CD4-positive, alpha-beta T cell (primary cell): Measurements from ENCODE around the gene PTPRD. TPM values are rescaled to one million over a fixed set of nuclear protein-coding genes. Genes with fewer than 3 reads are reported as not detected.

ENCODE experiments used
- ATAC-seq: fragments of 200-7000 bp; cut with Tn5 transposase; one replicate; pipeline ENCODE4 v1.10.0; 2022; ENCODE audit warnings: mild to moderate bottlenecking; ENCODE audit not compliant: poor library complexity
- CTCF ChIA-PET: fragments of 350-600 bp; sonication (Branson Sonifier 250); formaldehyde crosslinking; loops from one replicate; lab custom pipeline; 2021; ENCODE audit warnings: antibody characterized with exemption, inconsistent platforms; lab: Charles Lee
- POLR2A ChIA-PET: fragments of 350-600 bp; sonication (Branson Sonifier 250); formaldehyde crosslinking; loops from one replicate; lab custom pipeline; 2021; ENCODE audit warnings: antibody characterized with exemption, inconsistent platforms; lab: Charles Lee
- DNase-seq, 14 experiments: peaks; one replicate each; pipeline ENCODE4 v3.0.0-alpha.2; 2013 to 2020; ENCODE audit warnings: mixed read lengths in 2 of 14
- H3K27ac ChIP-seq, 2 donors: one replicate each; pipeline versions ENCODE4 v1.5.1 to v1.7.0; 2013; ENCODE audit warnings: low read length in 2 of 2, low read depth in 1 of 2, mild to moderate bottlenecking in 1 of 2
- H3K27me3 ChIP-seq, 2 experiments: 1 replicate in 1 of 2; 2 replicates in 1 of 2; pipeline versions ENCODE4 v1.6.1 to v1.7.0; 2013; ENCODE audit warnings: low read length in 2 of 2, control low read depth in 1 of 2, mild to moderate bottlenecking in 1 of 2, moderate library complexity in 1 of 2; ENCODE audit not compliant: insufficient read depth in 2 of 2, control insufficient read depth in 1 of 2
- H3K36me3 ChIP-seq: one replicate; pipeline ENCODE4 v1.6.1; 2013; ENCODE audit warnings: low read length, control low read depth; ENCODE audit not compliant: insufficient read depth
- H3K4me1 ChIP-seq: one replicate; pipeline ENCODE4 v1.6.1; 2013; ENCODE audit warnings: low read length, control low read depth; ENCODE audit not compliant: insufficient read depth
- H3K4me3 ChIP-seq: one replicate; pipeline ENCODE4 v1.5.1; 2013; ENCODE audit warnings: mild to moderate bottlenecking, low read length, moderate library complexity
- H3K9me3 ChIP-seq, 2 experiments: 1 replicate in 1 of 2; 2 replicates in 1 of 2; pipeline versions ENCODE4 v1.6.1 to v1.7.0; 2013; ENCODE audit warnings: low read length in 2 of 2, mild to moderate bottlenecking in 2 of 2, control low read depth in 1 of 2, moderate library complexity in 1 of 2; ENCODE audit not compliant: control insufficient read depth in 1 of 2, insufficient read depth in 1 of 2
- H3K27ac Mint-ChIP-seq: one replicate; pipeline ENCODE4 v1.8.0; 2020; ENCODE audit warnings: mixed read lengths
- H3K27me3 Mint-ChIP-seq: one replicate; pipeline ENCODE4 v1.8.0; 2021; ENCODE audit warnings: mixed read lengths
- H3K36me3 Mint-ChIP-seq: one replicate; pipeline ENCODE4 v1.8.0; 2021; ENCODE audit warnings: low read depth, mixed read lengths
- H3K4me1 Mint-ChIP-seq: one replicate; pipeline ENCODE4 v1.8.0; 2021; ENCODE audit warnings: low read depth, mixed read lengths
- H3K4me3 Mint-ChIP-seq: one replicate; pipeline ENCODE4 v1.8.0; 2020; ENCODE audit warnings: mild to moderate bottlenecking, mixed read lengths
- H3K9me3 Mint-ChIP-seq: one replicate; pipeline ENCODE4 v1.8.0; 2020; ENCODE audit warnings: mixed read lengths
- CTCF ChIP-seq: fragments of 200-600 bp; IDR thresholded peaks from one replicate; pipeline ENCODE4 v1.8.0; 2022; ENCODE audit warnings: antibody characterized with exemption, mild to moderate bottlenecking
- intact Hi-C, 2 experiments: fragments of 100-400 bp; cut with DNase I in 1 of 2; cut with micrococcal nuclease in 1 of 2; formaldehyde crosslinking; loops; one replicate each; pipeline versions ENCODE4 v1.15.1 to v1.9.0; 2023 to 2025; cut with DNase I, micrococcal nuclease
- total RNA-seq, 174 experiments: library from RNA in 2 of 174; stranded (reverse) in 2 of 174; gene quantifications; one replicate each; pipeline ENCODE4 v1.2.3 and lab custom pipeline; 2021 to 2026

PTPRD gene
- total RNA-seq, 2 experiments from 2014 or later: not detected

- ChIA-PET CTCF (no interaction called here), POLR2A (no interaction called here)
- Mint-ChIP-seq H3K9me3 (no peaks in the 10 kb centered on the region), H3K36me3 (no peaks in the 10 kb centered on the region), H3K4me1 (no peaks in the 10 kb centered on the region), H3K27ac (no peak overlapping the region), H3K27me3 (no peaks in the 10 kb centered on the region), H3K4me3 (no peak overlapping the region)
- intact Hi-C loops: no loop called here
- DNase-seq (no peak), ATAC-seq (no peak)
- Histone ChIP-seq H3K27ac (no peak overlapping the region), H3K4me1 (no peaks in the 10 kb centered on the region), H3K9me3 (no peaks in the 10 kb centered on the region), H3K36me3 (no peaks in the 10 kb centered on the region), H3K4me3 (no peak overlapping the region), H3K27me3 (no peaks in the 10 kb centered on the region)
- TF ChIP-seq CTCF: no peak
Observed at GRCh38 chr9:8679371-8679822, 1933.4 kb downstream of the PTPRD start.

- CTCF ChIA-PET: no interaction called here
- H3K36me3 ChIP-seq: no peaks in the 10 kb centered on the region
- Mint-ChIP-seq H3K27me3 (no peaks in the 10 kb centered on the region), H3K36me3 (no peaks in the 10 kb centered on the region), H3K9me3 (no peaks in the 10 kb centered on the region), H3K4me3 (no peak overlapping the region), H3K4me1 (no peaks in the 10 kb centered on the region), H3K27ac (no peak overlapping the region)
- POLR2A ChIA-PET: no interaction called here
- TF ChIP-seq CTCF: no peak
- H3K9me3 ChIP-seq: no peaks in the 10 kb centered on the region
- intact Hi-C loops: no loop called here
- DNase-seq (no peak), ATAC-seq (no peak)
- no peak overlapping the region for H3K4me3 ChIP-seq
- no peaks in the 10 kb centered on the region for H3K27me3 ChIP-seq
- no peak overlapping the region for H3K27ac ChIP-seq
- H3K4me1 ChIP-seq: no peaks in the 10 kb centered on the region
Observed at GRCh38 chr9:8677741-8678140, 1935.1 kb downstream of the PTPRD start.

- no peak for TF ChIP-seq CTCF
- Histone ChIP-seq H3K27me3 (no peaks in the 10 kb centered on the region), H3K4me3 (no peak overlapping the region), H3K27ac (no peak overlapping the region), H3K4me1 (no peaks in the 10 kb centered on the region), H3K9me3 (no peaks in the 10 kb centered on the region), H3K36me3 (no peaks in the 10 kb centered on the region)
- DNase-seq (no peak), ATAC-seq (no peak)
- Mint-ChIP-seq H3K4me1 (no peaks in the 10 kb centered on the region), H3K36me3 (no peaks in the 10 kb centered on the region), H3K4me3 (no peak overlapping the region), H3K9me3 (no peaks in the 10 kb centered on the region), H3K27me3 (no peaks in the 10 kb centered on the region), H3K27ac (no peak overlapping the region)
- CTCF ChIA-PET: no interaction called here
- POLR2A ChIA-PET: no interaction called here
- intact Hi-C loops: no loop called here
Observed at GRCh38 chr9:8674536-8674935, 1938.3 kb downstream of the PTPRD start.
